PC-3 (cell line): Measurements from ENCODE around the gene DMRTA2. TPM values are rescaled to one million over a fixed set of nuclear protein-coding genes. Genes with fewer than 3 reads are reported as not detected.

Source experiments
- ATAC-seq: fragments of 200-7000 bp; cut with Tn5 transposase; 2 replicates; pipeline ENCODE4 v1.9.1; 2020; ENCODE audit warnings: mild to moderate bottlenecking, moderate library complexity
- Bru-seq: library from RNA; stranded (reverse); fragments of 400-500 nt; gene quantifications from one replicate; lab custom pipeline; 2021; lab: Mats Ljungman, UMichigan
- BruChase-seq, 2 experiments: library from RNA; stranded (reverse); fragments of 400-500 nt; gene quantifications; one replicate each; lab custom pipeline; 2021; lab: Mats Ljungman, UMichigan
- BruUV-seq: library from RNA; stranded (reverse); fragments of 400-500 nt; replicated peaks from 2 replicates; lab custom pipeline; 2021; lab: Mats Ljungman, UMichigan
- CTCF ChIA-PET: fragments of 300-600 bp; sonication (Branson Sonifier 250); formaldehyde crosslinking; loops from one replicate; lab custom pipeline; 2022; ENCODE audit warnings: antibody characterized with exemption; lab: Charles Lee
- POLR2A ChIA-PET: fragments of 300-600 bp; sonication (Branson Sonifier 250); formaldehyde crosslinking; loops from one replicate; lab custom pipeline; 2022; ENCODE audit warnings: antibody characterized with exemption; ENCODE audit not compliant: unreplicated experiment; lab: Charles Lee
- DNase-seq: peaks from one replicate; pipeline ENCODE4 v3.0.0-alpha.2; 2015
- H2AFZ ChIP-seq: fragments of 300-600 bp; sonication (generic); 2 replicates; pipeline ENCODE4 v1.6.0; 2016; ENCODE audit warnings: antibody characterized with exemption, low read length
- H3F3A ChIP-seq: fragments of 300-600 bp; sonication (generic); one replicate; pipeline ENCODE4 v1.6.0; 2017; ENCODE audit warnings: antibody characterized with exemption, low read length, control low read depth, mild to moderate bottlenecking; ENCODE audit not compliant: unreplicated experiment
- H3K27ac ChIP-seq: fragments of 300-600 bp; sonication (generic); 2 replicates; pipeline ENCODE4 v1.5.1; 2016; ENCODE audit warnings: mild to moderate bottlenecking, low read length
- H3K27me3 ChIP-seq: fragments of 300-600 bp; sonication (generic); 2 replicates; pipeline ENCODE4 v1.6.1; 2016; ENCODE audit warnings: low read length, mixed read lengths
- H3K36me3 ChIP-seq: fragments of 300-600 bp; sonication (generic); 2 replicates; pipeline ENCODE4 v1.6.1; 2016; ENCODE audit warnings: low read depth, mixed run types, low read length, mixed read lengths
- H3K4me1 ChIP-seq: fragments of 300-600 bp; sonication (generic); 2 replicates; pipeline ENCODE4 v1.5.1; 2016; ENCODE audit warnings: low read length; ENCODE audit not compliant: insufficient read depth
- H3K4me2 ChIP-seq: fragments of 300-600 bp; sonication (generic); 2 replicates; pipeline ENCODE4 v1.6.0; 2016; ENCODE audit warnings: low read length
- H3K4me3 ChIP-seq: fragments of 300-600 bp; sonication (generic); 2 replicates; pipeline ENCODE4 v1.5.1; 2016; ENCODE audit warnings: mild to moderate bottlenecking, low read length, mixed read lengths
- H3K79me2 ChIP-seq: fragments of 300-600 bp; sonication (generic); 2 replicates; pipeline ENCODE4 v1.6.1; 2017; ENCODE audit warnings: low read length, mixed read lengths
- H3K9ac ChIP-seq: fragments of 300-600 bp; sonication (generic); 2 replicates; pipeline ENCODE4 v1.6.0; 2016; ENCODE audit warnings: mild to moderate bottlenecking, low read length
- H3K9me2 ChIP-seq: fragments of 300-600 bp; sonication (generic); replicated peaks from 2 replicates; pipeline ENCODE4 v1.6.1; 2016; ENCODE audit warnings: mixed run types, low read length, mixed read lengths
- H3K9me3 ChIP-seq: fragments of 300-600 bp; sonication (generic); 2 replicates; pipeline ENCODE4 v1.6.1; 2016; ENCODE audit warnings: low read length, mixed read lengths
- H4K20me1 ChIP-seq: fragments of 300-600 bp; sonication (generic); 2 replicates; pipeline ENCODE4 v1.6.1; 2016; ENCODE audit warnings: low read length, mixed read lengths
- EZH2 ChIP-seq: fragments of 300-600 bp; sonication (generic); IDR thresholded peaks from one replicate; pipeline ENCODE4 v1.6.1; 2017; ENCODE audit warnings: antibody characterized with exemption, mild to moderate bottlenecking, low read length; ENCODE audit not compliant: unreplicated experiment
- EZH2phosphoT487 ChIP-seq: fragments of 300-600 bp; sonication (generic); IDR thresholded peaks from 2 replicates; pipeline ENCODE4 v1.6.1; 2018; ENCODE audit warnings: mild to moderate bottlenecking, antibody characterized with exemption, low read length, borderline replicate concordance
- intact Hi-C: fragments of 100-400 bp; cut with micrococcal nuclease; formaldehyde crosslinking; loops from 2 replicates; pipeline ENCODE4 v1.9.0; 2023
- long read RNA-seq: library from polyadenylated mRNA; unstranded; transcript quantifications from one replicate; pipeline ENCODE4 v2.0.0, GENCODE V29; 2021; ENCODE audit not compliant: unreplicated experiment
- total RNA-seq: library from RNA; depleted of rRNA; stranded (reverse); fragments of >200 nt; gene quantifications from 2 replicates; pipeline ENCODE4 v1.2.3, GENCODE V29; 2014; rRNA removed
- TF ChIP-seq, protein P1 (sequence below): fragments of 300-600 bp; sonication (generic); conservative IDR thresholded peaks from 2 replicates; pipeline ENCODE4 v1.5.1; 2017; ENCODE audit warnings: antibody characterized with exemption, low read depth, mild to moderate bottlenecking, low read length

The DMRTA2 gene
- total RNA-seq (not detected in 2 replicates), Bru-seq, nascent RNA (not detected), BruChase-seq, experiment 1, labeled RNA remaining after a 6-hour chase (percentile 21 among the genes with signal in this experiment), BruChase-seq, experiment 2, labeled RNA remaining after a 2-hour chase (percentile 24 among the genes with signal in this experiment)
- long read RNA-seq: 0 reads

DNA sequence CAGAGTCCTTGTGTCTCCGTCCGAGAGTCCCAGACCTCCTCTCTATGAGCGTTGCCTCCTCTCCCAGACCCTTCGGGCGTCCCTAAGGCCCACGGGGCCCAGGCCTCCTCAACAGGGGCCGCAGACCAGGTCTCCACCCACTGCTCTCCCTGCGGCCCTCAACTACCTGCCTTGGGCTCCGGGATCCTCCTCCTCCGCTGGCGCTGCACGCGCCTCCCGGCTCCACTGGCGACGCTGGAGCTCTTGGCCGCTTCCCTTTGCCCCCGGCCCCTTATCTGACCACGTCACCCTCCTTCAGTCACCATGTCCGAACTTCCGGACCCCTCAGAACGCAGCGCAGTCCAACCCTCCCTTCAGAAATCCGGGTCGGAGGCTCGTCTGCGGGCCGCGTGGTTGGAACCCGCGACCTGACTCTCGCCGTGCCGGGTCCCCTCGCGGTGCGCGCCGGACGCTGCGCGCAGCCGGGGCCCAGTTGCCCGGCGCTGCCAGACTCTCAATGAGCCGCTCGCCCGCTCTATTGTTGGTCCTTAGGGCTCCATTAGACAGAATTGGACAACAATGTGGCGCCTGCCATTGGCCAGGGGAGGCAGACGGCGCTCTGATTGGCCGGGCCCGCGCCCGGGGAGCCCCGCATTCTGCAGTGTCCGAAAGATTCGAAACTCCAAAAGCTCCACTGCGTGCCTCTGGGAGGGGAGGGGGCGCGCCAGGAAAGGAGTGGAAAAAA, at the start of gene DMRTA2:
Gene DMRTA2, minus strand, starts transcription at position 498 of the 724 bp plus-strand sequence. CDS start 1,907 bp downstream, outside the sequence.
- H3F3A ChIP-seq: no peaks in the 10 kb centered on the region
- H3K4me2 ChIP-seq: no peak within 1 kb of the TSS
- no peak for DNase-seq
- H3K4me3 ChIP-seq: no peak within 1 kb of the TSS
- no peak for ATAC-seq
- no peaks in the 10 kb centered on the region for H4K20me1 ChIP-seq
- TF ChIP-seq, protein P1, sequence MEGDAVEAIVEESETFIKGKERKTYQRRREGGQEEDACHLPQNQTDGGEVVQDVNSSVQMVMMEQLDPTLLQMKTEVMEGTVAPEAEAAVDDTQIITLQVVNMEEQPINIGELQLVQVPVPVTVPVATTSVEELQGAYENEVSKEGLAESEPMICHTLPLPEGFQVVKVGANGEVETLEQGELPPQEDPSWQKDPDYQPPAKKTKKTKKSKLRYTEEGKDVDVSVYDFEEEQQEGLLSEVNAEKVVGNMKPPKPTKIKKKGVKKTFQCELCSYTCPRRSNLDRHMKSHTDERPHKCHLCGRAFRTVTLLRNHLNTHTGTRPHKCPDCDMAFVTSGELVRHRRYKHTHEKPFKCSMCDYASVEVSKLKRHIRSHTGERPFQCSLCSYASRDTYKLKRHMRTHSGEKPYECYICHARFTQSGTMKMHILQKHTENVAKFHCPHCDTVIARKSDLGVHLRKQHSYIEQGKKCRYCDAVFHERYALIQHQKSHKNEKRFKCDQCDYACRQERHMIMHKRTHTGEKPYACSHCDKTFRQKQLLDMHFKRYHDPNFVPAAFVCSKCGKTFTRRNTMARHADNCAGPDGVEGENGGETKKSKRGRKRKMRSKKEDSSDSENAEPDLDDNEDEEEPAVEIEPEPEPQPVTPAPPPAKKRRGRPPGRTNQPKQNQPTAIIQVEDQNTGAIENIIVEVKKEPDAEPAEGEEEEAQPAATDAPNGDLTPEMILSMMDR: no peak
- TF ChIP-seq EZH2phosphoT487: no peak
- no peak for TF ChIP-seq EZH2
- H3K9me3 ChIP-seq: no peaks in the 10 kb centered on the region
- H3K27ac ChIP-seq: no peak within 1 kb of the TSS
- ChIA-PET POLR2A (no interaction called here), CTCF (no interaction called here)
- intact Hi-C loops: no loop called here
- no TSS peak for BruUV-seq
- no peaks in the 10 kb centered on the region for H3K36me3 ChIP-seq
- H3K9me2 ChIP-seq: no peaks in the 10 kb centered on the region
- H3K79me2 ChIP-seq: no peaks in the 10 kb centered on the region
- no peak within 1 kb of the TSS for H3K9ac ChIP-seq
- no peaks in the 10 kb centered on the region for H3K27me3 ChIP-seq
- no peaks in the 10 kb centered on the region for H3K4me1 ChIP-seq
- no peak within 1 kb of the TSS for H2AFZ ChIP-seq

DNA sequence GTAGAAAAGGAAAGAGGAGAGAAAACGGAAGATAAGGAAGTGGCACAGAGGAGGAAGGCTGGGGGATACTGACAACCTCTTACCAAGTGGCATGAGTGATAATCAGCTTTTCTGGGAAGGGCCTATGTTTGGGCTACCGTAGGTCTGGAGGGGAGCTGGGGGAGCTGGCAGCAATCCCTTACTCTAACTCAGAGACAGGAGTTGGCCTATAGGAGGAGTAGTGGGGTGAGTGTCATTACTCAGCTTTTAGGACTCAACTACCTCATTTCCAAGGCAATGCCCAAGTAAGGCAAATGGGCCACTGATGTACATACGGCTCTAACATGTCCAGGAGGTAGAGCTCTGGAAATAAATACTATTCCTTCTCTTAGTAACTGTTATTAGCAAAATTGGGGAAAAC, 48.7 kb upstream of the DMRTA2 start:
- no peaks in the 10 kb centered on the region for H3F3A ChIP-seq

More for the DNA sequence above, 48.7 kb upstream of the DMRTA2 start:
- Histone ChIP-seq H3K9me2 (no peaks in the 10 kb centered on the region), H4K20me1 (no peaks in the 10 kb centered on the region), H3K27ac (no peak overlapping the region), H3K27me3 (no peaks in the 10 kb centered on the region), H3K4me1 (peaks cover 10% of the 10 kb centered on the region), H3K9me3 (no peaks in the 10 kb centered on the region), H3K36me3 (no peaks in the 10 kb centered on the region), H3K9ac (no peak overlapping the region), H3K79me2 (no peaks in the 10 kb centered on the region), H3K4me2 (no peak overlapping the region), H3K4me3 (no peak overlapping the region), H2AFZ (no peak overlapping the region)
- DNase-seq (no peak), ATAC-seq (no peak)
- intact Hi-C loops: no loop called here
- ChIA-PET CTCF (no interaction called here), POLR2A (no interaction called here)
- BruUV-seq: no TSS peak
- TF ChIP-seq, protein P1: no peak
- TF ChIP-seq EZH2phosphoT487: no peak
- TF ChIP-seq EZH2: no peak
